GM21529 (cell line): ENCODE measurements around the gene SAMD5.

Experiments
- ATAC-seq: cut with Tn5 transposase; IDR thresholded peaks from one replicate; pipeline ENCODE4 v1.9.1; 2021; ENCODE audit not compliant: unreplicated experiment

SAMD5 gene

GRCh38 chr6:147508042-147508865 lies at the start of gene SAMD5:
SAMD5 (plus strand) TSS chr6:147508690; CDS start chr6:147508929, 239 bp downstream.
- peak; percentile 49 for ATAC-seq

GRCh38 chr6:147459780-147460179 lies 48.7 kb upstream of the SAMD5 start:
- no peak for ATAC-seq

GRCh38 chr6:147463651-147464050 lies 44.8 kb upstream of the SAMD5 start:
- no peak for ATAC-seq

- ATAC-seq: no peak
Observed at GRCh38 chr6:147467428-147467827, 41.1 kb upstream of the SAMD5 start.

GRCh38 chr6:147467886-147468285 lies 40.6 kb upstream of the SAMD5 start:
- no peak for ATAC-seq

GRCh38 chr6:147468634-147469033 lies 39.9 kb upstream of the SAMD5 start:
- ATAC-seq: no peak

GRCh38 chr6:147479857-147480256 lies 28.6 kb upstream of the SAMD5 start:
- no peak for ATAC-seq

GRCh38 chr6:147486683-147487082 lies 21.8 kb upstream of the SAMD5 start:
- ATAC-seq: peak; percentile 72

- no peak for ATAC-seq
Observed at GRCh38 chr6:147497472-147497871, 11.0 kb upstream of the SAMD5 start.

GRCh38 chr6:147503587-147503986 lies 4.9 kb upstream of the SAMD5 start:
- ATAC-seq: no peak

GRCh38 chr6:147504848-147505247 lies 3.6 kb upstream of the SAMD5 start:
- ATAC-seq: no peak

- peak; percentile 47 for ATAC-seq
Observed at GRCh38 chr6:147506704-147507114, 1.8 kb upstream of the SAMD5 start.

- ATAC-seq: peak; percentile 3
Observed at GRCh38 chr6:147507162-147508041, 1.1 kb upstream of the SAMD5 start.

- no peak for ATAC-seq
Observed at GRCh38 chr6:147508866-147509608, 547 bp downstream of the SAMD5 start.

- ATAC-seq: no peak
Observed at GRCh38 chr6:147509891-147510290, 1.4 kb downstream of the SAMD5 start.

GRCh38 chr6:147510929-147511590 lies 2.6 kb downstream of the SAMD5 start:
- ATAC-seq: no peak

- ATAC-seq: no peak
Observed at GRCh38 chr6:147514831-147515230, 6.3 kb downstream of the SAMD5 start.

GRCh38 chr6:147515327-147515726 lies 6.8 kb downstream of the SAMD5 start:
- no peak for ATAC-seq

- ATAC-seq: no peak
Observed at GRCh38 chr6:147522597-147522996, 14.1 kb downstream of the SAMD5 start.

- ATAC-seq: no peak
Observed at GRCh38 chr6:147525519-147526209, 17.2 kb downstream of the SAMD5 start.
